GM21515 (cell line): ENCODE results near the gene ZDHHC12.
"Not testable (repeated sequence)": the region's sequence is repeated elsewhere in the genome, so short reads cannot be mapped to it uniquely, and the experiment has no call there.

Experiments used
- ATAC-seq: cut with Tn5 transposase; IDR thresholded peaks from one replicate; pipeline ENCODE4 v1.9.1; 2021; ENCODE audit not compliant: unreplicated experiment

The ZDHHC12 gene

DNA sequence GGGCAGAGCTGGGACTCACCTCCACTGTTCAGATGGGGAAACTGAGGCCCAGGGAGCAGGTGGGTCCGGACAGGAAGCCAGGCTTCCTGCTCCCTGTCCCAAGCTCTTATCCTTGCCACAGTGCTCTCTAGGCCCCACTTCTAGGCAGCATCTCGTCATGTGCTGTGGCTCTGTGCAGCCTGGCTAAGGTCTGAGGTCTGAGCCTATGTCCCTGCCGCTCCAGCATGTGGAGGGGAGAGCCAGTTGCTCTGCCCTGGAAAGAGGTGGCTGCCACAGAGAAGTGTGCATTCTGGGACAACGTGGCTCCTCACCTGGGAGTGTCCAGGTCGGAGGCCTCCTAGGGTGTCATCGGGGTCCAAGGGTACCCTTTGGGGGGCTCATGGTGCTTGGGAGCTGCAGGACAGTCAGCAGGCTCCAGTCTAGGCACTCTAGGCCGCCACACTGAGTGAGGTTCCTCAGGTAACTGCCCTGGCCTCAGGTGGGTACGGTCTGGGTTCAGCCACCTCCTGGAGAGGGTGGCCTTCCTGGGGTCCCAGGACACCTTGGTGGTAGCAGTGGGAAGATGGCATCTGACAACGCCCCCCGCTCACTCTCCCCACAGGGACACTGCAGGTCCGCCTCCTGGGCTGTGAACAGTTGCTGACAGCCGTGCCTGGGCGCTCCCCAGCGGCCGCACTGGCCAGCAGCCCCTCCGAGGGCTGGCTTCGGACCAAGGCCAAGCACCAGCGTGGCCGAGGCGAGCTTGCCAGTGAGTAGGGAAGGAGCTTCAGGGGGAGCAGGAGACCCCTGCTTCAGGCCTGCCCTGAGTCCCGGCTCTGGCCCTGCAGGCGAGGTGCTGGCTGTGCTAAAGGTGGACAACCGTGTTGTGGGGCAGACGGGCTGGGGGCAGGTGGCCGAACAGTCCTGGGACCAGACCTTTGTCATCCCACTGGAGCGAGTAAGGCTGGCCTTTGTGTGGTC lies 11.2 kb downstream of the ZDHHC12 start:
- no peak for ATAC-seq

DNA sequence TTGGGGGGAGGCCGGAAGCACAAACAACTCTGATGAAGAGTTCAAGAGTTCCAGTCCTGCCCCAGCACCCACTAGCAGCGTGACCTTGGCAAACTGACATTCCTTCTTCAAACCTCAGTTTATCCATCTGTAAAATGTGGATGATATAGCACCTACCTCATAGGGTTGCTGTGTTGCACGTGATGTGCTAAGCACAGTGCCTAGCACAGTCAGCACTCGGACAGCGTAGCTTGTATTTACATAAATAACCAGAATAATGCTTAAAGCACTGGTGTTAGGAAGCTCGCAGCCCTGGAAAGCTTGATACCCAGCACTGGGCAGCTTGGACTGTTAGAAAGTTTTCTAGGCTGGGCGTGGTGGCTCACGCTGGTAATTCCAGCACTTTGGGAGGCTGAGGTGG lies 16.5 kb downstream of the ZDHHC12 start:
- no peak for ATAC-seq

DNA sequence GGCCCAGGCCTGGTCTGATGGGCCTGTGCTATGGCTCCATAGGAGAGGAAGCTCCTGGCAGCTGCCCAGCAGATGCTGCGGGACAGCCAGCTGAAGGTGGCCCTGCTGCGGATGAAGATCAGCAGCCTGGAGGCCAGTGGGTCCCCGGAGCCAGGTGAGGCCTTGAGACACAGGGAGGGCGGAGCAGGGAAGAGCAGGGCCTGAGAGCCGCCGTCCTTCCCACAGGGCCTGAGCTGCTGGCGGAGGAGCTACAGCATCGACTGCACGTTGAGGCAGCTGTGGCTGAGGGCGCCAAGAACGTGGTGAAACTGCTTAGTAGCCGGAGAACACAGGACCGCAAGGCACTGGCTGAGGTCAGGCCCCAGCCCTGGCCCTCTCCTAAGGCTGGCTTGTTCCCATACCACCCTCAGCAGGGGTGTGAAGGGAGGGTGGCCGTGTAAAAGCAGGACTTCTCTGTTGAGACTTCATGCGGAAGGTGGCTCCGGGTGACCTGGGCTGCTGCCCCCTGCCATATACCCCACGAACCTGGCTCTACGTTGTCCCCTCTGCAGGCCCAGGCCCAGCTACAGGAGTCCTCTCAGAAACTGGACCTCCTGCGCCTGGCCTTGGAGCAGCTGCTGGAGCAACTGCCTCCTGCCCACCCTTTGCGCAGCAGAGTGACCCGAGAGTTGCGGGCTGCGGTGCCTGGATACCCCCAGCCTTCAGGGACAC lies 17.1 kb downstream of the ZDHHC12 start:
- ATAC-seq, result no peak

DNA sequence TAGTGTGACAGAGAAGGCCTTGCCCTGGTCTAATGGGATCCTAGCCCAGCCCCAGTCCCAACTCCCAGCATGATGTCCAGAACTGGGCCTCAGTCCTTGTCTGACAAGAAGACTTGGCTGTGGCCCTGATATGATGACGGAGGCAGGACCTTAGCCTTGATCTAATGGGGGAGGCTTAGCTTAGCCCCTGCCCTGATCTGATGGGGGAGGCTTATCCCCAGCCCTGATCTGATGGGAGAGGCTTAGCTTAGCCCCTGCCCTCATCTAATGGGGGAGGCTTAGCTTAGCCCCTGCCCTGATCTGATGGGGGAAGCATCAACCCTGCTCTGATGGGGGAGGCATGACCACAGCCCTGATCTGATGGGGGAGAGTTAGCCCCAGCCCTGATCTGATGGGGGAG lies 17.9 kb downstream of the ZDHHC12 start:
- ATAC-seq, result no peak

DNA sequence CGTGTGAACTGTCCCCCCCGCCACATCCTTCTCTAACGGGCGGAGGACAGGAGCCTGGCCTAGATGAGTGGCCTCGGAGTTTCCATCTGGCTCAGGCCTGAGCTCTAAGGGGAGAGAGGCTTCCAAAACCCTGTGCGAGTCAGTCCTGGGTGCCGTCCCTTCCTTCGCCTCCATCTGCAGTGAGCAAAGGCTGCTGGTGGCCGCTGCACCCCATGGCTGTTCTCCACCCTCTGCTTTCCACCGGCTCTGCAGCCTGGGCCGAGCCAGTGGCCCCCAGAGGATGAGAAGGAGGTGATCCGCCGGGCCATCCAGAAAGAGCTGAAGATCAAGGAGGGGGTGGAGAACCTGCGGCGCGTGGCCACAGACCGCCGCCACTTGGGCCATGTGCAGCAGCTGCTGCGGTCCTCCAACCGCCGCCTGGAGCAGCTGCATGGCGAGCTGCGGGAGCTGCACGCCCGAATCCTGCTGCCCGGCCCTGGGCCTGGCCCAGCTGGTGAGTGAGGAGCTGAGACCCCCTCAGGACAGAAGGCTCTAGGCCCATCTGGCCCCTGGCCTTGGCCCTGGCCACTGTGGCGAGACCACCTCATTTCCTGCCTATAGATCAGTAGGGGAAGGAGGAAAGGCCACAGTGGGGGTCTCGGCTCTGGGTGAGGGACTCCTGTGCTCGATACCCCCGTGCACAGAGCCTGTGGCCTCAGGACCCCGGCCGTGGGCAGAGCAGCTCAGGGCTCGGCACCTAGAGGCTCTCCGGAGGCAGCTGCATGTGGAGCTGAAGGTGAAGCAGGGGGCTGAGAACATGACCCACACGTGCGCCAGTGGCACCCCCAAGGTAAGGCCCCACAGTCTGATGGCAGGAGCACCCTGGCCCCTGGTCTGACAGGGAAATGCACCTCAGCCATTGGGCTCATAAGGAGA lies 18.6 kb downstream of the ZDHHC12 start:
- ATAC-seq, result no peak

DNA sequence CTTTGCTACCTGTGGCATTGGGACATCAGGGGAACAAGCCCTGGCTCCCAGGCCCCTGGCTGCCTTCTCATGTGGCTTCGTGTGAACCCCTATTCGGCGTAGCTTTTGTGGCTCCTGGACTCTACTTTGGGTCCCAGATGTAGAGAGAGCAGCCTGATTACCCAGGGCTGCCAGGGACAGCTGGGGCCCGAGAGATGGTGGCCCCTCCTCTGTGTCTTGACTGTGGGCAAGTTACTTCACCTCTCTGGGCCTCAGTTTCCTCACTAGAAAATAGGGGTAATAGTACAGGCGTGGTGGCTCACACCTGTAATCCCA lies 19.6 kb downstream of the ZDHHC12 start:
- ATAC-seq, result no peak

DNA sequence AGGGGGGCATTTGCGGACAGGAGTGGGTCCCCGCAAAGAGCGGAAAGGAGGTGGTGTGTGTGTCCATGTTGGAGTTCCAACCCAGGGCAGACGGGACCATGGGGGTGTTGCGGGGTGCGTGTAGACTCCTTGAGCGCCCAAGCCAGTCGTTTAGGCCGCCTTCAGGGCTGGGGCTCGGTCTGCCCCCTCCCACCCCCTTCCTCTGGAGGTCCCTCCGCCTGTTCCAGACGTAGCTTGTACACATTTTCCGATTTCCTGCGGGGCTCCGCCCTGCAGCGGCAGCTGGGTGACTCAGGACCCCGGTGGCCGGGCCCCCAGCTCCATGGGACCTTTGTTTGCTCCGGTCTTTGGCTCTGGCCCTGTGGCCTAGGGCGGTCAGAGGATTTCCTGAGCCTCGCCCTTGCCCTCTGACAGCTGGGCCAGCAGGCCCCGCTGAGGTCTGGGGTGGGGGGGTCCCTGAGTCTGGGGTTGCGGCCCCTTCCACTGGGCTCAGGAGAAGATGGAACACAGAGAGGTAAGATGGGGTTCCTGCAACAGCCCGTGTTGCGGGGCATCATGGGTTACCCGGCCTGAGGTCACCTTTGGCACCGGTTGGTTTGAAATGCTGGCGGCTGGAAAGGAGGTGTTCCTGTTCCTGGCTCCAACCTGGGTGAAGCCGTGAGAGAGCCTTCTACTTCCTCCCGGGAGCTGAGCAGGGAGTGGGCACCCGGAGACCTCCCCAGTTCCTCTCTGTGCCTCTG lies 20.1 kb downstream of the ZDHHC12 start:
- no peak for ATAC-seq

DNA sequence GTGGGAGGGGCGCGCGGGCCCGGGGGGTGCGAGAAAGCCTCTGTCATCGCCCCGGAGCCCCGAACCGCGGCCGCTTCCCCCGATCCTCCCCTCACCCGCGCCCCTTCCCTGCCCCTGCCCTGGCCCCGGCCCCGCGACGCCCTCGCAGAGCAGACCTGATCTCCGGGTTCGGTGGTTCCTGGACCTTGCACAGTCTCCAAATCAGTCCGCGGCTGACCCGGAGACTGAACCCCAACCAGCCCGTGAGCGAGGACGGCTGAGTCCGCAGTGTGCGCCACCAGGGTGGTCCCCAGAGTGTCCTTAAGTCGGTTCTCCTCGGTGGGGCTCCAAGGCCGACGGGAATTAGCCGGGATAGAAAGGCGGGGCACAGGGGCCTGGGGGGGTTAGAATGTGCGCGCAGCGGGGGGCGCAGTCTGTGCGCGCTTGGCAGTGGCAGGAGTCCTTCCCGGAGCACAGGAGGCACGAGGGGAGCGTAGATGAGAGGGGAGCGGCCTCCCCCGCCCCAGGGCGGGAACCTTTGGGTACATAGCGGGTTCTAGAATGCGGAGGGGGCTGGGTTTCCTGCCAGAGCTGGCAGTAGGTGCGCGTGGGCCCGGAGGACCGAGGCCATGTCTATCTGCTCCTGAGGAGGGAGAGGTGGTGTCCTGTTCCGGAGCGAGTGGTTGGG lies 20.8 kb downstream of the ZDHHC12 start:
- ATAC-seq, result no peak

DNA sequence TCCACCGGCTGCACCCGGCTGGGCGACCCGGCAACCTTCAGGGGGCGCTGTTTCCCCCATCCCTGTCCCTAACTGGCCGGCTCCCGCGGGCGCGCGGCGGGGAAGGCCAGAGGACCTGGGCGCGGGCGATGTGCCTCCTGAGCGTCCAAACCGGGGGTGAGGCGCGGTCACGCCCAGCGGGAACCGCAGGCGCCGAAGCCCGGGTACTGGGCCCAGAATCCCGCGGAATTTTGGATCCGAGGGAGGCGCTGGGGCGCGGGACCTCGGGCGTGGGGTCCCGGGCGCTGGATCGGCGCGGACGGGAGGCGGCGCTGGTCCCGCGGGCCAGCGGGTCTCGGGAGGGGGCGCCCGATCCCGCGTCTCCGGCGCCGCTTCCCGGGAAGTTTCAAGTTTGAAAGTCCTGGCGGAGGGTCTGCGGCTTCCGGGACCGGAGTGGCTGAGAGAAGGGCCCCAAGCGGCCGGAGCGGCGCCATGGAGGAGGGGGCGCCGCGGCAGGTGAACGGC lies 21.4 kb downstream of the ZDHHC12 start, which contains the start of gene PKN3:
TSS of gene PKN3 (plus strand) at position 59 of the 504 bp plus-strand sequence. CDS start at position 472, 413 bp downstream.
- ATAC-seq, result peak; percentile 67

DNA sequence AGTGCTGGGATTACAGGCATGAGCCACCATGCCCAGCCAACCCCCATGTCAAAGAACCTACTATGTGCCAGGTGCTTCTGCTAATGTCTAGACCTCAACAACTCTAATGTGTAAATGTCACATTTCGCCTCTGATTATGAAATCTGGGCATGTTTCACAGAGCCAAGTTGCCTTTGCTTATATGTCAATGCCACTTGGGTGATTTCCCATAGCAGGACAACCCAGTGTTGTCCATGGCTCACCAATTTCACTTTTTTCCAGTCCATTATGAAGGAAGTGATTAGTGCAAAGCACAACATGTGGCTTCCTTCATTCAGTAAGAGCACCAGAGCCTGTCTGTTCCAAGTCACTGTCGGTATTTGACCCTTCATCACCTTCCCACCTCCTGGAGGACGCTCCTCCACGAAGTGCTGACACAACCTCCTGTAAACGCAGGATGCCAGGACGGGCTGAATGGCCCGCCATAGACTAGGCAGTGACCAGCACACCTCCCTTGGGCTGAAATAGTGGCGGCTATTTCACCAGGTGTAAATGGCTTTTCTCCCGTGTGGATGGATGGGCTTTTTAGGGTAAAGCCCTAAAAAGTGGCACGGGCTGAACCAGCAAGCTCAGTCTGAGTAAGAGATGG lies 22.6 kb downstream of the ZDHHC12 start:
- ATAC-seq, result no peak

DNA sequence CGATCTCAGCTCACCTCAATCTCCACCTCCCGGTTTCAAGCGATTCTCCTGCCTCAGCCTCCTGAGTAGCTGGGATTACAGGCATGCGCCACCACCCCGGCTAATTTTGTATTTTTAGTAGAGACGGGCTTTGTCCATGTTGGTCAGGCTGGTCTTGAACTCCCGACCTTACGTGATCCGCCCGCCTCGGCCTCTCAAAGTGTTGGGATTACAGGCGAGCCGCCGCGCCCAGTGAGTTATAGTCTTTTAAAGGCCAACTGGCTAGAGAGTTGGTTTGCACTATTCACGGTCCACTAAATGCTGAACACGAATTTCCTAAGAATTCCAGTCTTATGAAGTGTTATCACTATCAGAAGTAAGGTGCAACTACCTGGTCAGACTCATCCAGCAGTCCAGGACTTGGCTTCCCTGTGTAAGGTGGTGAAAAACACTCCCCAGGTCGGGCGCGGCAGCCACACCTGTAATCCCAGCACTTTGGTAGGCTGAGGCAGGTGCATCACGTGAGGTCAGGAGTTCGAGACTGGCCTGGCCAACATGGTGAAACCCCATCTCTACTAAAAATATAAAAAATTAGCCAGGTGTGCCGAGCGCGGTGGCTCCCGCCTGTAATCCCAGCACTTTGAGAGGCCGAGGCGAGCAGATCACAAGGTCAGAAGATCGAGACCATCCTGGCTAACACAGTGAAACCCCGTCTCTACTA lies 24.7 kb downstream of the ZDHHC12 start:
- not testable (repeated sequence) for ATAC-seq

DNA sequence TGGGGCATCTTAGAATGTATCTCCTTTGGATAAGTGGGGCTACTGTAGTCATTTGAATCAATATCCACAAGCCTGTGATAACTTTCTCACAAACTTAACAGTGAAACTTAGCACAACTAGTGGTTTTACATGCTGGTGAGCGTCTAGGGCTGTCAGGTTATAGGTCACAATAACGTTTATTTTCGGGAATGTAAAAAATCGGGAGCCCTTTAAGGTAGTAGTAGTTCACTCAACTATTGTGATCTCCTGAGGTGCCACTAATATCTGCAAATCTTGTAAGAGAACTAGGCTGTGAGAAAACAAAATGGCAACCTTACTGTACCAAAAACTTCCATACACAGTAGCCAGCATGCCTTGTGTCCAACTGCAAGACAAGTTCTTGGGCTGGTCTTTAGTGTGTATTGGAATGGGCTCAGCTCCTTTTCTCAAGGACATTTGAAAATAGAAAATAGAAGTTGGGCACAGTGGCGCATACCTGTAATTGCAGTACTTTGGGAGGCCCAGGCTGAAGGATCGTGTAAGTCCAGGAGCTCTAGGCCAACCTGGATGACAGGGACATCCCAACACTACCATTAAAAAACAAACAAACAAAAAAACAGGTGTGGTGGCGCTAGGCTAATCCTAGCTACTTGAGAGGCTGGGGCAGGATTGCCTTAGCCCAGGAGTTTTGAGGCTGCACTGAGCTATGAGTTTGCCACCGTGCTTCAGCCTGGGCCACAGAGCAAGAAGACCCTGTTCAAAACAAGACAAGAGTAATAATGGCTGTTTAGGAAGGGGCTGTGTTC lies 26.8 kb downstream of the ZDHHC12 start:
- no peak for ATAC-seq

DNA sequence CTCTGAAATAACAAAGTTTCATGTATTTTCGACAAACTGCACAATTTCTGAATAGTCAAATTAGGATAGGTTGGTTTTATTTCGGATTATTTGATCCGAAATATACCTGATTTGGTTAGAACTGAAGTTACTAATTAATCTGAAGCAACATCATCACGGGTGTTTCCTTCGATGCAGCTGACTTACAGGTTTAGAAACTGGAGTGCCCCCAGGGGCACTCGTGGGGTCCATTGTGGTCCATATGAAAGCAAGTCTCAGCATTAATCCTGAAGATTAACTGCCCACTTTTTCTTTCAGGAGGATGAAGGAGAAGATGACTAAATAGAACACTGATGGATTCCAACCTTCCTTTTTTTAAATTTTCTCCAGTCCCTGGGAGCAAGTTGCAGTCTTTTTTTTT lies 29.6 kb downstream of the ZDHHC12 start:
- no peak for ATAC-seq

DNA sequence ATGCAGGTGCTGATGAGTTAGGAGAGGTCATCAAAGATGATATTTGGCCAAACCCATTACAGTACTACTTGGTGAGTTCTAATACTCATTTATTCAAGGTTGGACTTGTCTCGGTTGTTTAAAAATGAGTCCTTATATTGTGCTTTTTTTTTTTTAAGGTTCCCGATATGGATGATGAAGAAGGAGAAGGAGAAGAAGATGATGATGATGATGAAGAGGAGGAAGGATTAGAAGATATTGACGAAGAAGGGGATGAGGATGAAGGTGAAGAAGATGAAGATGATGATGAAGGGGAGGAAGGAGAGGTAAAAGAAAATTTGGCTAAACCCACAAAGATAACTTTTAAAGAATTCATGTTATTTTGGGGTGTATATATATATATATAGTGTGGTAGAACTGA lies 30.2 kb downstream of the ZDHHC12 start:
- ATAC-seq, result not testable (repeated sequence)

DNA sequence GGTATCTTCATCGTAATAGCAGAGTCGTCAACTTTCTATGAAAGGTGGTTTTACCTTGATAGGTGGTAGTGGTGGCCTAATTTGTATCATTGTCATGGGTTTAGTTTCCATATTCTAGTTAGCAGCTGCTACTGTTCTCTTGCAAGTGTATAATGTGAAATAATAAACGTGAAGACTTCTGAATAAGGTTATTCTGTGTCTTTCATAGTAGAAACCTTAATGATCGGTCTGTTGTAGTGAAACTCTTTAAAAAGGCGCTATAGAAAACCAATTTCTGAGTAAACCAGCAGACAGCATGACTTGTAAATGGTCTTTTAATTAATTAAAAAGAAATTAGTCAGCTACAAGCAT lies 33.3 kb downstream of the ZDHHC12 start:
- ATAC-seq, result no peak

DNA sequence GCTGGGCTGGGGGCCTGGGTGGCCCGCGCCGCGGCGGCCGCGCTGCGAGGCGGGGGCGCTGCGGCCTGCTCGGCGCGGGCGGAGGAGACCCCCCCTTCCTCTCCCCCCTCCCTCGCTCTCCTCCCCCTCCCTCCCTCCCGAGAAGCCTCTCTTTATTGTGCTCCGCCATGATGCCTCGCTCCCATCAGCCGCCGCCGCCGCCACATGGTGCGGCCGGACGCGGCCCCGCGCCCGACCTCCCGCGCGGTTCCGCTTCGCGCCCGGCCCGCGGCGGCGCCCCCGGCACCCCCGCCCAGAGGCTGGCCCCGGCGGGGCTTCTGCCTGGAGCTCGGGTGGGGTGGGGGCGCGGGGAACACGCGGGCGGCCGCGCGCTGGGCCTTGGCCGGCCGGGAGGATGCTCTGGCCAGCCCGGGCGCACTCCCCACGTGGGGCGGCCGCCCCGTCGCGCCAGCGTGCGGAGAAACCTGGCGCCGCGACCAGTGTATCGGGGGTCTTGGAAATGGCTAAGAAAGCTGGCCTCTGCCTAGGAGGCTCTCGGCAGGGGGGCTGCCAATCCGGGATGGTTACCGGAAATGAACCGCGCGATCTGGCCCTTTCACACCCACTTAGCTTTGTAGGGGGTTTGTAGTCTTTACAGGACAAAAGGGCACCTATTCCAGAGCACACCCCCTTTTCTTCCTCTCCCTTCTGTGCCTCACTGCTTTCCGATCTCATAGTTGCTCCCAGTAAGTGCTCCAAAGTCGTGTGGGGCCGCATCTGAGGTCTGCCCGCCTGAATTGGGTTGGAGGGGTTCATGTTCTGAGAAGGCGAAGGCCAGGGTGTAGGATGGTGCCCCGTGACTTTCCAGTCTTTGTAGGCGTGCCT lies 33.9 kb downstream of the ZDHHC12 start:
- ATAC-seq, result no peak

DNA sequence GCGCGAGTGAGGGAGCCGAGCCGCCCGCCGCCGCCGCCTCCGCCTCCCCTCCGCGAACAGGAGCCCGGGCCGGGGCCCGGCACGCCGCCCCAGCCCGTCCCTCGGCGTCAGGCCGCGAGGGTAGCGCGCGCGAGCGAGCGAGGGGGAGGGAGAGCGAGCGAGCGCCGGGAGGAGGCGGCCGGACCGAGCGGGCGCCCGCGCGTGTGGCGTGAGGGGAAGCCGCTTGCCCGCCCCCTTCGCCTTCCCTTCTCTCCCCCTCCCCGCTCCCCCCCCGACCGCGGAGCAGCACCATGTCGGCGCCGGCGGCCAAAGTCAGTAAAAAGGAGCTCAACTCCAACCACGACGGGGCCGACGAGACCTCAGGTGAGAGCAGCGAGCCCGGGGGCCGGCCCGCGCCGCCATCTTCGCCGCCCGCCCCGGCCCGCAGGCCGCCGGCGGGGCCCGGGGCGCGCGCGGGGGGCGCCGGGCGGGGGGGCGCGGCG lies 34.6 kb downstream of the ZDHHC12 start:
- ATAC-seq, result peak; percentile 4
